Smooth muscle cell of the brain vasculature (primary cell): ENCODE measurements around the gene PLEKHH1.
"Not testable (repeated sequence)": the region's sequence is repeated elsewhere in the genome, so short reads cannot be mapped to it uniquely, and the experiment has no call there.

Experiments
- DNase-seq: peaks from one replicate; pipeline ENCODE4 v3.0.0-alpha.2; 2012; ENCODE audit warnings: low read depth, low spot score

The PLEKHH1 gene

DNA sequence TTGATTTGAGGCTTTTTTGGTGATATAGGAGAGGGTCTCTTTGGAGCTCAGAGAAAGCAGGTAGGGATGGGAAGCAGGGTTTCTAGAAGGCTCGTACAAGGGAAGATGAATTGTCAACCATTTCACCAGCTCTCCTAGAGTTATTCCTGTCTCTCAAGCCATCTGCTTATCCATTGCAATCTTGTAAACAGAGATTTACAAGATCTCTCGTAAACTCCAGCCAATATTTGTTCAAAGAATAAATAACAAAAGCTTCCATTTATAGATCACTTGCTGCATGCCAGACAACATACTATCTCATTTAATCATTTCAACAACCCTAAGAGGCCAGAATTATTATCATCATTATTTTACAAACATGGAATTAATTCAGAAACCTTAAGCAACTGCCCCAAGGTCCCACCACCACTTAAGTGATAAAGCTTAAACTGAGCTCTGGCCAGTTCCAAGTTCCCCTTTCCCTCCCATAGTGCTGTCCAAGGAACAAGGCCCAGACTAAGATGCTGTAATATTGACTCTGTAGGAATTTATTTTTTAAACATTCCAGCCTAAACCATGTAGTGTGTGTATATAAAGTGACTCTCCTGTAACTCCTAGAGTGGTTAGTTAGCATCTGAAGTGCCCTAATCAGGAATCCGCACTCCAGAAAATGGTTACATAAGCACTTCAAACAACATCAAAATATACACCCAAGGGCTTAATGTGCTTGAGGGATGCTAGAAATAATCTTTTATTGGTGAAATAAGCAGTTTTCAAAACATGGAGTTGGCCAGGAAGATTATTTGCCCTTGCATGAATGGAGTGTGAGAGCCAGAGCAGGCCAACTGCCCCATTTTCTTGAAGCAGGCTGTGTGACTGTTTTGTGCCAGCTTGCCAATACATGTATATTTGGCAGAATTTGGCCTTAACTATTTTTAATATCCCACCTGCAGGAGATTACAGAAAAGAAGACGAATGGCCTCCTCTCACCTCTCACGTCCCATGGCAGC is 2.8 kb upstream of the PLEKHH1 start:
- DNase-seq, result no peak

DNA sequence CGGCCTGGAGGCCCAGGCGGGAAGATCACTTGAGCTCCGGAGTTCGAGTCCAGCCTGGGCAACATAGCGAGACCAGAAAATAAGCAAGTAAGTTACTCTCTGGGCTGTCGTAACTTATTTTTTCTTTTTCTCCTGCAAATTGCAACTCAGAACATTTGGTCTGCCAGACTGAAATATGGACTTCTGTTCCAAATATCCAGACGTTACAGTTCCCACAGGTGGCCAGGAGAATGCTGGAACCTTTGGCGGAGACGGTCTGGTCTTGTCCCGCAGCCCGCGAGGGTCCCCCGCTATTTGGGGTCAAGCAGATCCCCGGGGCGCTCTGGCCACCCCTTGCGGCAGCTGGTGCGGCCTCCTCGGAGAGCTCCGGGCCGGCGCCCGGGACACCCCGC is 488 bp upstream of the PLEKHH1 start:
- DNase-seq, result no peak

DNA sequence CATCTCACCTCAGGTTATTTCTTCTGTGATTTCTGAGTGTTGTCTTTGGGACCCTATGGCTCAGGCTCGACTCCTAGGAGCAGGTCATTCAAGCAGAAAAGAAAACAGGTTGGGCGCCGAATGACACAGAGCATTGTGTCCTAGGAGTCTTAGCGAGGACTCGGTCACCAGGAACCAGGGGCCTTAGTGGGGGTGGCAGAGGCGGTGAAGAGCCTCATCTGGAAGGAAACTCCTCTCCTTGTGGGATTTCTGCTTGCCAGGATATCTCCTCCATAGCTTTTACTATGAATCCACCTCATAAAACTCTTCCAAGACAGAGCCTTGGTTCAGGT is 630 bp downstream of the PLEKHH1 start:
- no peak for DNase-seq

DNA sequence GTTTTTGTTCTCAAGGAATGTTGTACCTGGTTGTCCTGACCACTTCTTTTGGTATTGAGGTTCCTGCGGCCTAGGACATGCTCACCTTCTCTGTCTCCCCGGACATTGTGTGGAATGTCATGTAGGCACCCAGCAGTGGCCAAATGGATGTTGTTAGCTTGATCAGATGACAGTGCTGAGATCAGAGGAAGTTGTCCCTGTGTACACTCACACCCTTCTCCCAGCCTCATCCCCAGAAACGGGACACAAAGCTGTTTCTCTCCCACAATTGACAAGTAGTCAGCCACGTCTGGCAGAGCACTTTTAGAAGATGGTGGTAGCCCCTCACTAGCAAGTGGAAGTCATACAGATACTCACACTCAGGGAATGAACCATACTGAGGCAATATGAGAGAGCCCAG is 3.0 kb downstream of the PLEKHH1 start:
- DNase-seq, result no peak

DNA sequence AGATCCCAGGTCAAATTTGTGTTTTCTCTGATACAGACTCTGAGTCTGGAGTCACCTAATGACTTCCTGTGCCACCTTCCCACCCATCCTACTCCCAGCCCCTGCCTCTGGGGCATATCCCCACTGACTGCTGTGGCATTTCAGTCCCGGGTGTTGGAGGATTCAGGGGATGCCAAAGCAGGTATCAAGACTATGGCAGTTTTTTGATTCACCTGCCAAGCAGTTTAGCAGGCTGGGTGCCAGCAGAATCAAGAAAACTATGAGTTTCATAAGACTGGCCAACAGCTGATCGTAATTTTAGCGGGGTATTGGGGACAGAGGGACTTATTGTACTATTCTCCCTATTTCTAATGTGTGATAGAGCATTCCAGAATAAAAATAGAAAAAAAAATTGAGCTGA is 4.6 kb downstream of the PLEKHH1 start:
- DNase-seq, result no peak

DNA sequence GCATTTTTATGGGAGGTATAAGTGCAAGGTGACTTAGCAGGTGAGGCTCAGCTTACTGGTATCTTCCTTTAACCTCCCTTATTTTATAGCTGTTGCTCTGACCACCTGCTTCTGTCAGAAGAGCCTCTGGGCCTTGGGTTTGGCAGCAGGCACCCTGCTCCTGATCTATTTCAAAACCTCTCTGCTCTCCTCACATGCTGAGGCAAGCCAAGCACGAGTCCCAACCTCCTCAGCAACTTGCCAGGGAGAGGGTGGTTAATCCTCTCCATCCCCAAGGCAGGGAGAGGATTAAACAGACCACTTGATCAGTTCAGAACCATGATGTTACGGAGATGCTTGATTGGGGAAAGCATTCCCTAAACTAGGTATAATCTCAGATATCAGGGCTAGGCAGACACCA is 5.4 kb downstream of the PLEKHH1 start:
- no peak for DNase-seq

DNA sequence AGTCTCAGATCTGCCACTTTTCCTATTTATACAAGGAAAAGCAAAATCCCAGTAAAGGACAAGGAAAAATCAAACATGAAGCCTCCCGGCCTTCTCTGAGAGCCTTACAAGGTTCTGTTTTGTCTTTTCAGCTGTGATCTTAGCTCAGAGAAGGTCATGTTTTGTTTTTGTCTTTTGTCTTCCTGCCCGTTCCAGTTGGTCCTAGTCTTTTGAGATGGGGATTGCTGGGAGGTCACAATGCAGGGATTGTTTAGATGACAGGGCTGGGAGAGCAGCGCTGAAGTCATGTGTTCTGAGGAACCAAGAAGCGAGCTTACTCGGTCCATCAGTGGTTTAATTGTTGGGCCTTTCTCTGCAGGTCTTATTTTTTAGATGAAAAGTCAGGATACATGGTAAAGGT is 6.0 kb downstream of the PLEKHH1 start:
- no peak for DNase-seq

DNA sequence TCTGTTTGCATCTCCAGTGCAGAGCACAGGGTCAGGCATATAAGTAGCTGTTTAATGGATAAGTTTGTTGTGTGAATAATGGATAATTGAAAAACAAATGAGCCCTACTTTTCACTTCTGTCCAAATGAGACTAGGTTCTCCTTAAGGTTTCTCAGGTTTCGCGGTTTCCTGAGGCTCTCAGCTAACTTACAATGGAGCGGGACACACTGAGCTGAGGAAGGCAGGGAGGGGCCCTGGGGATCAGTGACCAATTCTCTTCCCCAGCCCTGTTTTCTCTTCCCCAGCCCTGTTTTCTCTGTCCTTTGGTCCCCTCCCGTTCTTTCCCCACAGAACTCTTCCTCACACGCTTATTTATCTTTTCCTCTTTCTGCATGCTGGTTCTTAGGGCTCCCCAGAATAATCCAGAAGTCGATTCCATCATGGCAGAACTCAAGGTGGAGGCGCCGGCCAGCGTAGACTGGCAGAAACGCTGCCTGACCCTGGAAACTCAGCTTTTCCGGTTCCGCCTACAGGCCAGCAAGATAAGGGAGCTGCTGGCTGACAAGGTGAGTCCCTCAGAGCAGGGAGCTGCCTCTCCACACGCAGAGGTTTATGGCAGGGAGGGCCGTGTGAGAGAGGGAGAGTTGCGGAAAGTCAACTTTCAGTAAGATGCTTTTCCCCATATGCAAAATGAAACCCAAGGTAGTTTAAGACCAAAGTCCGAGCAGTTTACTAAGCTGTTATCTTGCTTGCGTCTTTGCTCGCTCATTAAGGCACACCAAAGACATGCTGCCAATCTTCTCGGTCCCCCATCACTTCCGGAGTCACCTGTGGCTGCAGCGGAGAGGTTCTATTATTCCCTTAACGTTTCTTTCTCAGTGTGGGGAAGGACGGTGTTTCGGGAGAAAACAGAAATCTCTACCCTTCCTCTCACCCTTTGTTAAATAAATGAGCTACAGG is 8.6 kb downstream of the PLEKHH1 start:
- DNase-seq, result no peak

DNA sequence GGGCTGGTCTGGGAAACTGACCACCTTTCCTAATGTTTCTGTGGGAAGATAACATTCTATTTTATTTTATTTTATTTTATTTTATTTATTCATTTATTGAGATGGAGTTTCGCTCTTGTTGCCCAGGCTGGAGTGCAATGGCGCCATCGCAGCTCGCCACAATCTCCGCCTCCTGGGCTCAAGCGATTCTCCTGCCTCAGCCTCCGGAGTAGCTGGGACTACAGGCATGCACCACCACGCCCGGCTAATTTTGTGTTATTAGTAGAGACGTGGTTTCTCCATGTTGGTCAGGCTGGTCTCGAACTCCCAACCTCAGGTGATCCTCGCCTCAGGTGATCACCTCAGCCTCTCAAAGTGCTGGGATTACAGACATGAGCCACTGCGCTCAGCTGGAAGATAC is 9.5 kb downstream of the PLEKHH1 start:
- DNase-seq, result not testable (repeated sequence)

DNA sequence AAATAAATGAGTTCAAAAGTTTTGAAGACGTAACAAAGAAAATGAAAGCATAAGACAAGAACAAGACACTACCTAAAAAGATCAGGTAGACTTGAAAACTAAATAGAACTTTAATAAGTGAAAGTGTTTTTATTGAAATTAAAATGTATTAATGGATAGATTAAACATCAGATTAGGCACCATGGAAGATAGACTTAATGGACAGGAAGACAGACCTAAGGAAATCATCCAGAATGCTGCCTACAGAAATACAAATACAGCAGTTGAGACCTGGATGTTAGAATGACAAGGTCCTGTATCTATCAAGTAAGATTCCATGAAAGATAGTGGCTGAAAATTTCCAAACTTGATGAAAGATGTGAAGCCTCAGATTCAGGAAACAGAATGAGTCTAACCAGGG is 11.5 kb downstream of the PLEKHH1 start:
- no peak for DNase-seq

DNA sequence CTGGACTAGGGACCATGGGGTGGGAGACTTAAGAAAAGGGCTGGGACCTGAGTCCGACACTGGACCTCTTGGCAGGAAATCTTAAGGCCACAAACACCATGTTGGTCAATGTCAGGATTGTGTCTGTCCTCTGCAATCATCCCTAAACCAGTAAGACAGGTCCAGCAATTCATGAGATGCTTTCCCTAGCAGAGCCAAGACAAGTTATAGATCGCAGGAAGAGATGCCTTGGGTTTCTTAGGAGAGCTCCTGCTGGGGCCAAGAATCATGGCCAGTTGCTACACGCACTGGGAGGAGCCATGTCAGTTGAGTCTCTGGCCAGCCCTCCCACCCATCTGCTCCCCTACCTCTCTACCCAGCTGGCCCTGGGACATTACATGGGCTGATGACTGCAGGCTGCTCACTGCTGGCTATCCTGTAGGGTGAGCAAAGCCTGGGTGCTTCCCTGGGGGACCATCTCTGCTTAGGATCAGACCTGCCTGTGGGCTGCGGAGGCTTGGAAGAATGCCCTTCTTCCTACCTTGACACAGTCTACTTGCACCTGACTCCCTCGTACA is 14.2 kb downstream of the PLEKHH1 start:
- no peak for DNase-seq

DNA sequence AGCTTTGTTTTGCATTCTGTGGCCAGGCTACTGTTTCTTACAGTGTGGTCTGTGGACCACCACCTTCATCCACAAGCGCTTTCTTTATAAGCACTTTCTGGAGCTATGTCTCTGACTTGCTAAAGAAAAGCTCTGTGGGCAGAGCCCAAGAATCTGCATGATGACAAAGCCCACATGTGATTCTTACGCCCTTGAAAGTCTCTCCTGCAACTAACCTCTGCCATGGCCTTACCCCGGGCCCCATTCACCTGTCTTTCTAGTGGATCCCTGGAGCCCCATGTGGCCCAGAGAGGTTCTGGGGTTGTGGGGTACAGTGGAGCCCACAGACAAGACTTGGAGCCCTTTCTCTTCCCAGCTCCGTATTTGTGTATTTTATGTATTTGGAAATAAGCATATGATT is 16.6 kb downstream of the PLEKHH1 start:
- no peak for DNase-seq

DNA sequence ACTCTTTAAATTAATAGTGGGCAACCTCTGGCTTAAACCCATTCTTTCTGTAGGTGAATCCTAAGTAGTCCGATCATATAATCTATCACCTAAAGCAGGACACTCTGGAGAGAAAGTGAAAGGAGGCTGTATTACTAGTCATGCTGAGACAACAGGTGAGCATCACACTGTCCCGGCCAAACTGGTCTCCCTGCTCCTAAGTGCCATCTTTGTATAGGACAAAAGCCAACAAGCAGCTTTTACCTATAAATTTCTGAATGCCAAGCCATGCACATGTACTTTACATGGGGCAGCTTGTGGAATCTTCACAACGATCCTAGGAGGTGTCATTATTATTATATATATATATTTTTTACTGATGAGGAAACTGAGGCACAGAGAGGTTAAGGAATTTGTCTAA is 18.0 kb downstream of the PLEKHH1 start:
- DNase-seq, result no peak

DNA sequence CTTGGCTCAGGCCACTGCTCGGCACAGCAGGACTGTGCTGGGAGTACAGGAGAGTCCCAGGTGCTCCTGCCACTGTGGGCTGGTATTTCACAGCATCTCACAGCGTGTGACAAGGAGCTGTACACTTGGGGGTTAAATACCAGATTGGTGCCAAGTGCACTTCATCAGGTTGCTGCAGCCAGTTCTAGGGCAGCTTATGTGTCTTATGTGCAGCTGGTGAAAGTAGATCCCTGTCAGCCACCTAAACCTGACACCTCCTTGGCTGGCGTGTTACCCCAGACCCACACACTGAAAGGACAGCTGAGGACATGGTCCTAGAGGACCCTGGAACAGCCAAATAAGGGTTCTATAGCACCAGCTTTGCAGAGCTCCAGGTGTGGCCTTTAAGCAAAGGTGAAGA is 18.9 kb downstream of the PLEKHH1 start:
- no peak for DNase-seq

DNA sequence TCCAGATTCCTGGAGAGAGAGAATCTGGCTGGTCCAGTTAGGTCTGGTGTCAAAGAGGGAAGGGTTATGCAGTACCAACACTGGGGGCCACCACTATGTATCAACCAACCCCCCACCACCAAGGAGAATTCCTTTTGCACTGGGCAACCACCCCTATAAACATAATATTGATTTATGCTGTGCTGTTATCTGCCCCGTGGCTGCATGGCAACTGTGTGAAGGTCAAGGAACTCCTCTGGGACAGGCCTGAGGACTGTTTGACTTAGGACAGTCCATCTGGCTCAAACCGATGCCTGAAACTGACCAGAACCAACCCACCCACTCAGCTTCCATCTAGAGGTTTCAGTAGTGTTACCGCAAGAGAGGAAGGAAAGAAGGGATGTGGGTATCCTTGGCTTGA is 20.5 kb downstream of the PLEKHH1 start:
- DNase-seq, result no peak

DNA sequence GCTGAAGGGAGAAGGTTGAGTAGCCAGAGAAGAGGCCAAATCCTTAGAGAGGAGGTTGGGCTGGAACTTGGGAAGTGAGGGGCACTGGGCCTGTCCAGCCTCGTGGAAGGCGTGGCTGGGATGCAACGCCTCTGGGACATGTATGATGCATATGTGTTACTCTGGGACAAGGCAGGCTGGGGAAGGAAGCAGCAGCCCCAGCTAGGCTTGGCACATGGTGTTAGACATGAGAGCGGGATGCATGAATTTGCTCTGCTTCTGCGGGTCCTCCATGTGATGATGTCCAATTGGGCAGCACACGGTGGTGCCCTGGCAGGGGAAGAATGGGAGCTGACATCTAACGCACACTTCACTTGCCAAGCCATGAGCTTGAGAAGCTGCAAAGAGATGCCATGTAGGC is 21.3 kb downstream of the PLEKHH1 start:
- DNase-seq, result no peak

DNA sequence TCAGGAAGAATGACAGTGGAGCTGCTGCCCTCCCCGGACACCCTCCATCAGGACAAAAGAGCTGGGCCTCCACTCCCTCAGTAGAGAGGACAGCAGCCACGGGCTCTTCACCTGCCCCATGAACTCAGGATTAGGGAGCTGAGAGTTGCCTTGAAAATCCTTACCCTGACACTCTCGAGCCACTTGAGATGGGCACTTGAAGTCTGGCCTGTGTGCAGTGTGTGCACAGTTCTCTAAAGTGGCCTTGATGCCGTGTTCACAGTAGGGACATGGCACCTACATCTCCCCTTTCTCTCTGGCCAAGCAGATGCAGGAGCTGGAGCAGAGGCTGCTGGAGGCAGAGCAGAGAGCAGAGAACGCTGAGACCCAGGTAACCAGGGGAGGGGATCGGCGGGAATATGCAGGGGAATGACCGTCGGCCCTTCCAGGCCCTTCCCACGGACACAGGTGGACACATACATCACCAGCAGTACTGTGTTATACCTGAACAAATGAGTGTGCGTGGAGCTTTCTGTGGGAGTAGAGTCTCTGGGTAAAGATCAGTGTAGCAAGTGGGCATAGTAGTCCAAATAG is 22.5 kb downstream of the PLEKHH1 start:
- DNase-seq, result no peak

DNA sequence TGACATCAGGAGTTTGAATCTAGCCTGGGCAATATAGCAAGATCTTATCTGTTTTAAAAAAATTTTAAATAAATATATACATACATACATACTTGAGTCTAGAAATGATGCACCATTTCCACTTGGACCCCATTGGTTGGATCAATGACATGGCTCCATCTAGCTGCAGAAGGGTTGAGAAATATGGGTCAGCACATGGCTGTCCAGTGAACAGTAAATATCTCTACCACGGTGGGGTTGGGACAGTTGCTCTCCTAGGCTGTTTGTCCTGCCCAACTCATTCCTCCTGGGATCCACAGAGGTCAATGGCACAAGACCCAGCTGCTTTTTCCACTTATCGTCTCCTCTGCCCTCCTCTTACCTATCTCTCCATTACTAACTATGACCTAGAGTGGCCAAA is 23.6 kb downstream of the PLEKHH1 start:
- DNase-seq, result no peak

DNA sequence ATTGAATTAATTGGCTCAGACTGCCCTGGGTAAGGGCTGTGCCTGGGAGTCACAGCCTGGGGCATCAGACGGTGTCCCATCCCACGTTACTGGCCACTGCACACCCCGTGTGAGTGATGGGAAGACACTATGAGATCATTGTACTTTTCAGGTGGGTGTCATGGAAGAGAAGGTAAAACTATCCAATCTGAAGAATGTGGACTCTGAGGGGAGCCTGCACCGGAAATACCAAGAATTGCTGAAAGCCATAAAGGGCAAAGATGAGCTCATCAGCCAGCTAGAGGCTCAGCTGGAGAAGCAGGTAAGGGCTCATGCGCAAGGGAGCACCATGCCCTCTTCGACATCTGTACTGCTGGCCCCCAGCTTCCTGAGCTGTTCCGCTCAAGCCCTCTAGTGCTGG is 24.0 kb downstream of the PLEKHH1 start:
- DNase-seq, result no peak

DNA sequence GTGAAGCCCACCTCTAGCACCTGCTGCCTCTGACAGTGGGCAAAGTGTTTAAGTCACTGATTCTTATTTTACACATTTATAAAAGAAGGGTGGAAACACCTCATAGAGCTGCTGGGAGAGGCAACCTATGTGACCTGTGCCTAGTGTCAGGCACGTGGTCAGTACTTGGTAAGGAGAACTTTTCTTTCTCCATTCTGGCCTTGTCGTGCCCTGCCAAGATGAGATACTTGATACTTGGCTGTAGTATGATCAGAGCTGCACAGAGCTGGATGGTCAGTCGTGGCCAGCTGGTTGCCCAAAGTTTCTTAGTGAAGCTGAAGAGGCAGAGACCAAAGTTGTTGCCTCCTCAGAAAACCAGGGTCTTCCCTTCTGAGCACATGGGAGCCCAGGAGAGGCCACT is 24.6 kb downstream of the PLEKHH1 start:
- no peak for DNase-seq

DNA sequence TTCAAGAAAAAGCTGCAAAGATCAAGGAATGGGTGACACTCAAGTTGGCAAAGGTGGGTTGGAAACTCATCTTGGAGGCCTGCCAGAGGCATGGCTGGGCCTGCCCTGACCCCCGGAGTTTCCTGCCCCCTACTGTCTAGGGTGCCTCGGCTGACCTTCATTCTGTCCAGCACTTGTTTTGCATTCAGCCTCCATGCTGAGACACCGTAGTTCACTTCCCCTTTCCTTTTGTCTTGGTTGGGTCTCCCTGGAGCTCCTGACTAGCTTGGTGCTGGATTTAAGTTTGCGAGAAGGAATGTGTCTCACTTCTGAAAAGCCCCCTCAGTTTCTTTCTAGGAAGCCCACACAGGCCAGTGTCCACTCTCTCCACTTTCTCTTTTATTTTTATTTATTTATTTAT is 26.5 kb downstream of the PLEKHH1 start:
- no peak for DNase-seq
